OCI-LY7 (cell line): ENCODE results near the gene R3HDM4. TPM values are rescaled to one million over a fixed set of nuclear protein-coding genes. Genes with fewer than 3 reads are reported as not detected.

ENCODE experiments used
- BruUV-seq: library from RNA; stranded (reverse); fragments of 400-500 nt; replicated peaks from 2 replicates; lab custom pipeline; 2021; lab: Mats Ljungman, UMichigan
- CTCF ChIA-PET: fragments of 300-600 bp; sonication (Branson Sonifier 250); formaldehyde crosslinking; loops from one replicate; lab custom pipeline; 2022; ENCODE audit warnings: antibody characterized with exemption; ENCODE audit not compliant: unreplicated experiment; lab: Charles Lee
- POLR2A ChIA-PET: fragments of 300-600 bp; sonication (Branson Sonifier 250); formaldehyde crosslinking; loops from one replicate; lab custom pipeline; 2022; ENCODE audit warnings: antibody characterized with exemption; lab: Charles Lee
- DNase-seq: peaks from one replicate; pipeline ENCODE4 v3.0.0-alpha.2; 2015; ENCODE audit warnings: low spot score
- H2AFZ ChIP-seq: fragments of 200-600 bp; sonication (generic), shearing (Covaris generic); 2 replicates; pipeline ENCODE4 v1.6.1; 2014; ENCODE audit warnings: mild to moderate bottlenecking, antibody characterized with exemption, low read length, moderate library complexity
- H3K27ac ChIP-seq: fragments of 200-600 bp; sonication (generic); 2 replicates; pipeline ENCODE4 v1.5.1; 2014; ENCODE audit warnings: mixed run types, low read depth, mild to moderate bottlenecking, moderate library complexity, low read length, inconsistent platforms; ENCODE audit not compliant: poor library complexity, severe bottlenecking
- H3K36me3 ChIP-seq: fragments of 200-600 bp; sonication (generic); 2 replicates; pipeline ENCODE4 v1.6.1; 2014; ENCODE audit warnings: mild to moderate bottlenecking, antibody characterized with exemption, low read length, moderate library complexity, mixed read lengths; ENCODE audit not compliant: insufficient read depth
- H3K4me1 ChIP-seq: fragments of 200-600 bp; sonication (generic); 2 replicates; pipeline ENCODE4 v1.5.1; 2014; ENCODE audit warnings: mild to moderate bottlenecking, low read length; ENCODE audit not compliant: insufficient read depth, poor library complexity, severe bottlenecking
- H3K4me2 ChIP-seq: fragments of 200-600 bp; sonication (generic); 2 replicates; pipeline ENCODE4 v1.6.1; 2014; ENCODE audit warnings: mild to moderate bottlenecking, low read length
- H3K4me3 ChIP-seq: fragments of 200-600 bp; sonication (generic); 2 replicates; pipeline ENCODE4 v1.5.1; 2014; ENCODE audit warnings: mild to moderate bottlenecking, low read depth, low read length; ENCODE audit not compliant: poor library complexity, severe bottlenecking
- H3K79me2 ChIP-seq: fragments of 200-600 bp; sonication (generic); 2 replicates; pipeline ENCODE4 v1.6.1; 2016; ENCODE audit warnings: low read depth, mild to moderate bottlenecking, low read length, moderate library complexity, mixed read lengths; ENCODE audit not compliant: insufficient read depth
- H3K9me2 ChIP-seq: fragments of 200-600 bp; sonication (generic); 2 replicates; pipeline ENCODE4 v1.6.1; 2016; ENCODE audit warnings: mild to moderate bottlenecking, low read length, mixed read lengths; ENCODE audit not compliant: insufficient read depth
- H3K9me3 ChIP-seq: fragments of 200-600 bp; sonication (generic); 2 replicates; pipeline ENCODE4 v1.6.1; 2014; ENCODE audit warnings: mild to moderate bottlenecking, mixed run types, low read length, mixed read lengths
- H4K20me1 ChIP-seq: fragments of 200-600 bp; sonication (generic); 2 replicates; pipeline ENCODE4 v1.6.1; 2014; ENCODE audit warnings: mild to moderate bottlenecking, antibody characterized with exemption, low read length, moderate library complexity, mixed read lengths; ENCODE audit not compliant: insufficient read depth
- EZH2phosphoT487 ChIP-seq: fragments of 200-600 bp; sonication (generic); IDR thresholded peaks from 2 replicates; pipeline ENCODE4 v1.6.1; 2018; ENCODE audit warnings: low read depth, borderline replicate concordance, mild to moderate bottlenecking, mixed run types, antibody characterized with exemption, low read length, moderate library complexity, mixed read lengths
- intact Hi-C: fragments of 100-400 bp; cut with micrococcal nuclease; formaldehyde crosslinking; loops from one replicate; pipeline ENCODE4 v1.10.0; 2022; ENCODE audit not compliant: unreplicated experiment
- total RNA-seq, 2 experiments: library from RNA; depleted of rRNA in 1 of 2; stranded (reverse); fragments of >200 nt in 1 of 2; shearing (Covaris generic) in 1 of 2; gene quantifications; 2 replicates each; pipeline ENCODE4 v1.2.3, GENCODE V29; 2014 to 2022
- TF ChIP-seq, protein P1 (sequence below): fragments of 200-600 bp; sonication (generic); conservative IDR thresholded peaks from 2 replicates; pipeline ENCODE4 v1.5.1; 2014; ENCODE audit warnings: mild to moderate bottlenecking, antibody characterized with exemption, low read length, moderate library complexity, mixed read lengths

R3HDM4 gene
- total RNA-seq, 2 experiments from 2014 or later: 43.5 to 64.9 TPM

- intact Hi-C loops: no loop called here
- no peak within 1 kb of the TSS for H2AFZ ChIP-seq
- CTCF ChIA-PET: no interaction called here
- POLR2A ChIA-PET: no interaction called here
- no TSS peak for BruUV-seq
- H3K9me3 ChIP-seq: no peaks in the 10 kb centered on the region
- H3K36me3 ChIP-seq: no peaks in the 10 kb centered on the region
- no peaks in the 10 kb centered on the region for H3K4me1 ChIP-seq
- H3K4me3 ChIP-seq: no peak within 1 kb of the TSS
- no peak for TF ChIP-seq EZH2phosphoT487
- TF ChIP-seq, protein P1, sequence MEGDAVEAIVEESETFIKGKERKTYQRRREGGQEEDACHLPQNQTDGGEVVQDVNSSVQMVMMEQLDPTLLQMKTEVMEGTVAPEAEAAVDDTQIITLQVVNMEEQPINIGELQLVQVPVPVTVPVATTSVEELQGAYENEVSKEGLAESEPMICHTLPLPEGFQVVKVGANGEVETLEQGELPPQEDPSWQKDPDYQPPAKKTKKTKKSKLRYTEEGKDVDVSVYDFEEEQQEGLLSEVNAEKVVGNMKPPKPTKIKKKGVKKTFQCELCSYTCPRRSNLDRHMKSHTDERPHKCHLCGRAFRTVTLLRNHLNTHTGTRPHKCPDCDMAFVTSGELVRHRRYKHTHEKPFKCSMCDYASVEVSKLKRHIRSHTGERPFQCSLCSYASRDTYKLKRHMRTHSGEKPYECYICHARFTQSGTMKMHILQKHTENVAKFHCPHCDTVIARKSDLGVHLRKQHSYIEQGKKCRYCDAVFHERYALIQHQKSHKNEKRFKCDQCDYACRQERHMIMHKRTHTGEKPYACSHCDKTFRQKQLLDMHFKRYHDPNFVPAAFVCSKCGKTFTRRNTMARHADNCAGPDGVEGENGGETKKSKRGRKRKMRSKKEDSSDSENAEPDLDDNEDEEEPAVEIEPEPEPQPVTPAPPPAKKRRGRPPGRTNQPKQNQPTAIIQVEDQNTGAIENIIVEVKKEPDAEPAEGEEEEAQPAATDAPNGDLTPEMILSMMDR: no peak
- H3K79me2 ChIP-seq: no peaks in the 10 kb centered on the region
- H3K9me2 ChIP-seq: no peaks in the 10 kb centered on the region
- no peak for DNase-seq
- H4K20me1 ChIP-seq: no peaks in the 10 kb centered on the region; the same call in 1 of the 2 replicates
- no peak within 1 kb of the TSS for H3K4me2 ChIP-seq
- H3K27ac ChIP-seq: no peak within 1 kb of the TSS
These were observed 60.6 kb downstream of the R3HDM4 start, which contains the start of gene ELANE for GRCh38 chr19:852136-853013. Gene ELANE, plus strand, starts transcription at chr19:852303. Its CDS starts 26 bp downstream, at chr19:852329.

- H3K27ac ChIP-seq: no peak overlapping the region
- H3K36me3 ChIP-seq: no peaks in the 10 kb centered on the region
- no peak for DNase-seq
- no peaks in the 10 kb centered on the region for H3K79me2 ChIP-seq
- H3K4me2 ChIP-seq: no peak overlapping the region
- no peaks in the 10 kb centered on the region for H3K9me2 ChIP-seq
- TF ChIP-seq, protein P1: no peak
- TF ChIP-seq EZH2phosphoT487: no peak
- CTCF ChIA-PET: no interaction called here
- H4K20me1 ChIP-seq: no peaks in the 10 kb centered on the region; the same call in 1 of the 2 replicates
- H2AFZ ChIP-seq: no peak overlapping the region
- intact Hi-C loops: no loop called here
- no peaks in the 10 kb centered on the region for H3K9me3 ChIP-seq
- BruUV-seq: no TSS peak
- no peaks in the 10 kb centered on the region for H3K4me1 ChIP-seq
- H3K4me3 ChIP-seq: no peak overlapping the region
- POLR2A ChIA-PET: no interaction called here
These were observed 62.1 kb downstream of the R3HDM4 start for GRCh38 chr19:850979-851335.
